Measurements from ENCODE around the gene DUS2.

DNA sequence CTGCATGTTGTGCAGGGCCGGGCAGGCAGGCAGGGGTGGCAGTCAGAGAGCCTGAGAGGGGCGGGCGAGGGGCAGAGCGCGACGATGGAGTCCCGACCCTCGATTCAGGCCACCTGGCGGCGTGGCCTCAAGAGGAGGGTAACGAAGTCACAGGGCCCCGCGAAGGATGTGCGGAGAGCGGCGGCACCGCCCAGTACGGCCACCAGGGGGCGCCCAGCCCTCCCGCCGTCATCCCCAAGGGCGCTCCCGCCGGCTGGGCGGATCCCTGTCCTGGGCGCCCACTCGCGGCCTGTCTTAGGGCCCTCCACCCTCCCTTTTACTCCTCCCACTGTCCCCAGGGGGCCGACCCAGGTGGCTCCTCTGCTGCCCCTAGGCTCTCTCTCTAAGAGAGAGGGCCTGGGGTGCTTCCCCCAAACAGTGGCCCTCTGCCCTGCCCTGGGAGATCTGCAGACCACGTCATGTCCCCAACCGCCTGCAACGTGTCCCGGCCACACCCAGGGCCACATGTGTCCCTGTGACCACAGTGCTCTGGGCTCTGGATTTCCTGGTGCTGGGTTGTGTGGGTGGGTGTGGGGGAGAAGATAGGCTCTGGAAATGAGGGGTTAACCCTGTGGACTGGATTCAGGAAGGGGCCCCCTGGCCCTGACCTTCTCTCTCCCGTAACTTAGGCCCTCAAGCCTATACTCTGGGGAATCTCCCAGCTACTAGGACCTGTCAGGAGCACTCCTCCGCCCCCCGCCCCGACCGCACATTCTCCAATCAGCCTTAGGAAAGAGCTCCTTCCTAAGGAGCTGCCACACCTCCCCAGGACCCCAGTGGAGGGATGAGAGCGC, 29.7 kb upstream of the DUS2 start:
- peak; percentile 39 to 44 for TF ChIP-seq POLR2A (IDR thresholded peaks at IDR 0.05)
- TF ChIP-seq, protein P1, sequence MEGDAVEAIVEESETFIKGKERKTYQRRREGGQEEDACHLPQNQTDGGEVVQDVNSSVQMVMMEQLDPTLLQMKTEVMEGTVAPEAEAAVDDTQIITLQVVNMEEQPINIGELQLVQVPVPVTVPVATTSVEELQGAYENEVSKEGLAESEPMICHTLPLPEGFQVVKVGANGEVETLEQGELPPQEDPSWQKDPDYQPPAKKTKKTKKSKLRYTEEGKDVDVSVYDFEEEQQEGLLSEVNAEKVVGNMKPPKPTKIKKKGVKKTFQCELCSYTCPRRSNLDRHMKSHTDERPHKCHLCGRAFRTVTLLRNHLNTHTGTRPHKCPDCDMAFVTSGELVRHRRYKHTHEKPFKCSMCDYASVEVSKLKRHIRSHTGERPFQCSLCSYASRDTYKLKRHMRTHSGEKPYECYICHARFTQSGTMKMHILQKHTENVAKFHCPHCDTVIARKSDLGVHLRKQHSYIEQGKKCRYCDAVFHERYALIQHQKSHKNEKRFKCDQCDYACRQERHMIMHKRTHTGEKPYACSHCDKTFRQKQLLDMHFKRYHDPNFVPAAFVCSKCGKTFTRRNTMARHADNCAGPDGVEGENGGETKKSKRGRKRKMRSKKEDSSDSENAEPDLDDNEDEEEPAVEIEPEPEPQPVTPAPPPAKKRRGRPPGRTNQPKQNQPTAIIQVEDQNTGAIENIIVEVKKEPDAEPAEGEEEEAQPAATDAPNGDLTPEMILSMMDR (IDR thresholded peaks at IDR 0.05 in 4 of 5, conservative IDR thresholded peaks at IDR 0.05 in 1 of 5): peak; percentile 97 to 100 (median 100)

Measured in gastrocnemius medialis (tissue), 4 donors.